Skin of body (tissue), 1 donor: Measurements from ENCODE around the gene PPIG. TPM values are rescaled to one million over a fixed set of nuclear protein-coding genes. Genes with fewer than 3 reads are reported as not detected.

Source experiments
- total RNA-seq: library from RNA; depleted of rRNA; stranded (reverse); fragments of >200 nt; gene quantifications from one replicate; pipeline ENCODE4 v1.2.3, GENCODE V29; 2014

The PPIG gene
- total RNA-seq, 1 donor from 2014 or later, result 44.2 TPM

Other genes with a start within 250 kb of the PPIG start
- 0.10 TPM for gene LRP2, start 221.8 kb upstream of the PPIG start, total RNA-seq
- gene BBS5, start 104.9 kb upstream of the PPIG start, total RNA-seq, result 10.6 TPM
- gene KLHL41, start 74.6 kb upstream of the PPIG start, total RNA-seq, result 414 TPM
- 29.5 TPM for gene FASTKD1, start 10.5 kb upstream of the PPIG start, total RNA-seq
- gene CFAP210, start 110.1 kb downstream of the PPIG start, total RNA-seq, result 0.30 TPM
- 5.9 TPM for gene PHOSPHO2, start 110.1 kb downstream of the PPIG start, total RNA-seq
- gene KLHL23, start 149.5 kb downstream of the PPIG start, total RNA-seq, result 24.2 TPM
- gene SSB, start 214.5 kb downstream of the PPIG start, total RNA-seq, result 81.2 TPM
- 34.1 TPM for gene METTL5, start 240.6 kb downstream of the PPIG start, total RNA-seq
- 93.8 TPM for gene UBR3, start 243.1 kb downstream of the PPIG start, total RNA-seq